SK-N-SH treated with all-trans-retinoic acid at 6 μM for 48 hours (cell line): ENCODE data around the gene RERE.

Experiments
- ATAC-seq: fragments of 200-7000 bp; cut with Tn5 transposase; 3 replicates; pipeline ENCODE4 v1.9.1; 2020; ENCODE audit warnings: mild to moderate bottlenecking, moderate library complexity
- ARNTL ChIP-seq: fragments of 450-650 bp; formaldehyde crosslinking; IDR thresholded peaks from 2 replicates; pipeline ENCODE4 v1.5.0; 2020; ENCODE audit warnings: low read depth, mild to moderate bottlenecking, moderate library complexity, borderline replicate concordance
- BACH2 ChIP-seq: fragments of 250-450 bp; sonication (Bioruptor Pico); IDR thresholded peaks from 2 replicates; pipeline ENCODE4 v1.9.0; 2021; ENCODE audit warnings: mild to moderate bottlenecking, borderline replicate concordance
- CSDC2 ChIP-seq: fragments of 250-450 bp; sonication (Bioruptor Pico); IDR thresholded peaks from 2 replicates; pipeline ENCODE4 v1.5.0; 2020; ENCODE audit warnings: mild to moderate bottlenecking, moderate library complexity
- ESRRG ChIP-seq: fragments of 250-450 bp; sonication (Bioruptor Pico); IDR thresholded peaks from 2 replicates; pipeline ENCODE4 v1.6.1; 2021; ENCODE audit warnings: mild to moderate bottlenecking
- GLIS3 ChIP-seq: fragments of 250-450 bp; sonication (Bioruptor Pico); IDR thresholded peaks from 2 replicates; pipeline ENCODE4 v1.5.0; 2020; ENCODE audit warnings: mild to moderate bottlenecking, moderate library complexity
- ISL1 ChIP-seq: fragments of 250-450 bp; sonication (Bioruptor Pico); IDR thresholded peaks from 2 replicates; pipeline ENCODE4 v2.1.2; 2022; ENCODE audit warnings: mild to moderate bottlenecking, moderate library complexity
- OSR1 ChIP-seq: fragments of 250-450 bp; sonication (Bioruptor Pico); IDR thresholded peaks from 2 replicates; pipeline ENCODE4 v1.8.0; 2022; ENCODE audit warnings: moderate library complexity, mild to moderate bottlenecking, inconsistent platforms
- PPARA ChIP-seq: fragments of 250-450 bp; sonication (Bioruptor Pico); IDR thresholded peaks from 2 replicates; pipeline ENCODE4 v1.5.0; 2020; ENCODE audit warnings: mild to moderate bottlenecking, borderline replicate concordance
- SNAI2 ChIP-seq: fragments of 250-450 bp; sonication (Bioruptor Pico); IDR thresholded peaks from 2 replicates; pipeline ENCODE4 v1.5.0; 2020; ENCODE audit warnings: mild to moderate bottlenecking, moderate library complexity
- TCF4 ChIP-seq: fragments of 250-450 bp; sonication (Bioruptor Pico); IDR thresholded peaks from 2 replicates; pipeline ENCODE4 v1.8.0; 2021; ENCODE audit warnings: mild to moderate bottlenecking, moderate library complexity, borderline replicate concordance
- TOX ChIP-seq: fragments of 250-450 bp; sonication (Bioruptor Pico); IDR thresholded peaks from 2 replicates; pipeline ENCODE4 v1.8.0; 2021; ENCODE audit warnings: mild to moderate bottlenecking, moderate library complexity, borderline replicate concordance
- ZC3H10 ChIP-seq: fragments of 250-450 bp; sonication (Bioruptor Pico); IDR thresholded peaks from 2 replicates; pipeline ENCODE4 v1.5.1; 2021; ENCODE audit warnings: mild to moderate bottlenecking, moderate library complexity
- ZNF565 ChIP-seq: fragments of 450-650 bp; formaldehyde crosslinking; conservative IDR thresholded peaks from 2 replicates; pipeline ENCODE4 v1.5.0; 2020; ENCODE audit warnings: low read depth, mild to moderate bottlenecking, moderate library complexity
- ZNF70 ChIP-seq: fragments of 450-650 bp; formaldehyde crosslinking; IDR thresholded peaks from 2 replicates; pipeline ENCODE4 v1.5.0; 2020; ENCODE audit warnings: mild to moderate bottlenecking, moderate library complexity
- ZNF8 ChIP-seq: fragments of 450-650 bp; formaldehyde crosslinking; IDR thresholded peaks from 2 replicates; pipeline ENCODE4 v1.5.0; 2020; ENCODE audit warnings: mild to moderate bottlenecking, moderate library complexity
- TF ChIP-seq, protein P1 (sequence below): fragments of 250-450 bp; sonication (Bioruptor Pico); IDR thresholded peaks from 2 replicates; pipeline ENCODE4 v1.5.1; 2021; ENCODE audit warnings: mild to moderate bottlenecking, moderate library complexity
- TF ChIP-seq, protein P2 (sequence below): fragments of 250-450 bp; sonication (Bioruptor Pico); IDR thresholded peaks from 2 replicates; pipeline ENCODE4 v1.5.0; 2020; ENCODE audit warnings: mild to moderate bottlenecking, moderate library complexity
- TF ChIP-seq, protein P3 (sequence below): fragments of 250-450 bp; sonication (Bioruptor Pico); IDR thresholded peaks from 2 replicates; pipeline ENCODE4 v1.5.1; 2020; ENCODE audit warnings: low read depth, mild to moderate bottlenecking, moderate library complexity
- TF ChIP-seq, protein P4 (sequence below): fragments of 250-450 bp; sonication (Bioruptor Pico); IDR thresholded peaks from 2 replicates; pipeline ENCODE4 v1.8.0; 2020; ENCODE audit warnings: mild to moderate bottlenecking, moderate library complexity, borderline replicate concordance

The RERE gene

DNA sequence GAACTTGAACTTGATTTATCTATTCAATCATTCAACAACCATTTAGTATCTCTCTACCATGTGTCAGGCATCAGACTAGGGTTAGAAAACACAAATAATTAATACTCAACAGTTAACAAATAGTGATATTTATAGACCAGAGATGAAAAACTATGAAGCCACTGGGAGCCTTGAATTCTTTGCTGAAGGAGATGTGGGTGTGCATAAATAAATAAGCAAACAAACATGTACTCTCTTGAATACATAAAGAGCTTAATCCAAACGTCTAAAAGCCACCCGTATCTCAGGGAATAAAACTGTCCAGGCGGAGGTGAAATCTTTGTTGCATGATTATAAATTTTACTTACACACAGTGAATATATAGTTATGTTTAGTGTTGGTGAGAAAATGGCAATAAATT is 333.9 kb downstream of the RERE start:
- ATAC-seq, result no peak
- TF ChIP-seq ZNF8 (CRISPR knock-in tag) (no peak), ARNTL (CRISPR knock-in tag) (no peak), PPARA (CRISPR knock-in tag) (no peak), SNAI2 (CRISPR knock-in tag) (no peak), ZC3H10 (CRISPR knock-in tag) (no peak)
- TF ChIP-seq, protein P1, sequence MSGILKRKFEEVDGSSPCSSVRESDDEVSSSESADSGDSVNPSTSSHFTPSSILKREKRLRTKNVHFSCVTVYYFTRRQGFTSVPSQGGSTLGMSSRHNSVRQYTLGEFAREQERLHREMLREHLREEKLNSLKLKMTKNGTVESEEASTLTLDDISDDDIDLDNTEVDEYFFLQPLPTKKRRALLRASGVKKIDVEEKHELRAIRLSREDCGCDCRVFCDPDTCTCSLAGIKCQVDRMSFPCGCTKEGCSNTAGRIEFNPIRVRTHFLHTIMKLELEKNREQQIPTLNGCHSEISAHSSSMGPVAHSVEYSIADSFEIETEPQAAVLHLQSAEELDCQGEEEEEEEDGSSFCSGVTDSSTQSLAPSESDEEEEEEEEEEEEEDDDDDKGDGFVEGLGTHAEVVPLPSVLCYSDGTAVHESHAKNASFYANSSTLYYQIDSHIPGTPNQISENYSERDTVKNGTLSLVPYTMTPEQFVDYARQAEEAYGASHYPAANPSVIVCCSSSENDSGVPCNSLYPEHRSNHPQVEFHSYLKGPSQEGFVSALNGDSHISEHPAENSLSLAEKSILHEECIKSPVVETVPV (CRISPR knock-in tag), result no peak
- TF ChIP-seq, protein P2, sequence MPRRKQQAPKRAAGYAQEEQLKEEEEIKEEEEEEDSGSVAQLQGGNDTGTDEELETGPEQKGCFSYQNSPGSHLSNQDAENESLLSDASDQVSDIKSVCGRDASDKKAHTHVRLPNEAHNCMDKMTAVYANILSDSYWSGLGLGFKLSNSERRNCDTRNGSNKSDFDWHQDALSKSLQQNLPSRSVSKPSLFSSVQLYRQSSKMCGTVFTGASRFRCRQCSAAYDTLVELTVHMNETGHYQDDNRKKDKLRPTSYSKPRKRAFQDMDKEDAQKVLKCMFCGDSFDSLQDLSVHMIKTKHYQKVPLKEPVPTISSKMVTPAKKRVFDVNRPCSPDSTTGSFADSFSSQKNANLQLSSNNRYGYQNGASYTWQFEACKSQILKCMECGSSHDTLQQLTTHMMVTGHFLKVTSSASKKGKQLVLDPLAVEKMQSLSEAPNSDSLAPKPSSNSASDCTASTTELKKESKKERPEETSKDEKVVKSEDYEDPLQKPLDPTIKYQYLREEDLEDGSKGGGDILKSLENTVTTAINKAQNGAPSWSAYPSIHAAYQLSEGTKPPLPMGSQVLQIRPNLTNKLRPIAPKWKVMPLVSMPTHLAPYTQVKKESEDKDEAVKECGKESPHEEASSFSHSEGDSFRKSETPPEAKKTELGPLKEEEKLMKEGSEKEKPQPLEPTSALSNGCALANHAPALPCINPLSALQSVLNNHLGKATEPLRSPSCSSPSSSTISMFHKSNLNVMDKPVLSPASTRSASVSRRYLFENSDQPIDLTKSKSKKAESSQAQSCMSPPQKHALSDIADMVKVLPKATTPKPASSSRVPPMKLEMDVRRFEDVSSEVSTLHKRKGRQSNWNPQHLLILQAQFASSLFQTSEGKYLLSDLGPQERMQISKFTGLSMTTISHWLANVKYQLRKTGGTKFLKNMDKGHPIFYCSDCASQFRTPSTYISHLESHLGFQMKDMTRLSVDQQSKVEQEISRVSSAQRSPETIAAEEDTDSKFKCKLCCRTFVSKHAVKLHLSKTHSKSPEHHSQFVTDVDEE (CRISPR knock-in tag), result no peak

DNA sequence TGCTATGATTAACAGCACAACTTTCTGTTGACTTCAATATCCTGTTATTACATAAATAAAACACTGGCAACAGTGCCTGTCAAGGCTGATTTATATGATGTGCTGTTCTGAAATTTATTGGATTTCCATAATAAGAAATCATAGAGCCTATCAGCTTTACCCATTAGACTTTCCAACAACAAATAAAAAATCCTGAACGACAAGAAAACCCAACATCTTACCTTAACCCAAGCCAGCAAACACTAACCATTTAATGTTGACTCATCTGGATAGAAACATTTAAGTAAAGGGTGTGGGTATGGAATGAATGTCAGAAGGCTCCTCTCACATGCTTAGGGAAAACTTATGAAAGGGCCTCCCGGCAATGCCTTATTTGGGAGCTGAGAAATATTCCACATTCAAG is 334.5 kb downstream of the RERE start:
- peak; percentile 55 for ATAC-seq
- TF ChIP-seq ZNF565 (CRISPR knock-in tag), result no peak
- TF ChIP-seq ZNF70, result no peak
- no peak for TF ChIP-seq PPARA (CRISPR knock-in tag)
- peak; percentile 75; the same call in 1 of the 2 replicates for TF ChIP-seq TOX (CRISPR knock-in tag)
- no peak for TF ChIP-seq CSDC2
- TF ChIP-seq, all 23 proteins: peak for 1

DNA sequence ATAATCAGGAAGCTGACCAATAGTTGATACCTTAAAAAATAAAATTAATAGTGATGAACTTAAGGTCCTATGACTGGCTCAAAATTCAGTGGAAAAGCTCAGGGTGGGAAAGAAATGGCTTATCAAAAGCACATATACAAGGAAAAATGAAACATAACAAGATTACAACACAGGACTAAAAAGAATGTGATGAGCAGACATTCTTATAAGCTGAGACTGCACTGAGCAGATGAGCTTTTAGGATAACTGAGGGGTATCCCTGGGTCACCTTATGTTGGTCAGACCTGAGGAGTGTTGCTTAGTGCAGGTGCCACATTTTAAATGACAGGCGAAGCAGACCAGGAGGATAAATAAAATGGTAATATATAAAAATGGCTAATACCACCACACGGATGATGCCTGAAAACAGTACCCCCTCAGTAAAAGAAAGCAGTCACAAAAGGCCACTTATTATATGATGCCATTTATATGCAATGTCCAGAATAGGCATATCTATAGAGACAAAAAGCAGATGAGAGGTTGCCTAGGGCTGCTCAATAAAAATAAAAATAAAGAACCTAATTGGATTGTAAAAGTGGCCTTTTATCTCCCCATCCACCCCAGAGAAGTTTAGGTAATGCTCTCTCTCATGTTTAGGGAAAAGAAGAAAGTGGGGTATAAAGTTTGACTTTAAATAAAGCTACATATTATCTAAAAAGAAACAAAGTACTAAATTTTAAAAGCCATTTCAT is 335.6 kb downstream of the RERE start:
- no peak for ATAC-seq
- TF ChIP-seq ESRRG (CRISPR knock-in tag) (no peak), ISL1 (0 out of 2 replicates have a peak, but pooled peaks have one; percentile 27)

DNA sequence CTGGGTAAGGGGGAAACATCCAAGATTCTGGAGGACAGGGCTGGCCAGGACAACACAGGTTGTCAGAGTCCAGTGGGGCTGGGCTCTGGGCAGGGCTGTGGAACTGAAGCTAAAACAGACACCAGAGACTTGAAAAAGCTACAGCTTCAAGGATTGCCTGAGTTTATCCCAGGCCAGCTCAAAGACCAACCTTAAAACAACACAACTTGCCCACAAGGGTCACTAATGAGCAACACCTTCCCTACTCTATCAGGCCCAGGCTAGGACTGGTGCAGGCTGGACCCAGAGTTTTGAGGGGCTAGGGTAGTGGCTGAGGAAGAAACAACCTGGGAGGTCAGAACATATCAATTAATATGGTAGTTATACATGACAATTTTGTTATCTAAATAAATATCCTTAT is 338.9 kb downstream of the RERE start:
- TF ChIP-seq, protein P3, sequence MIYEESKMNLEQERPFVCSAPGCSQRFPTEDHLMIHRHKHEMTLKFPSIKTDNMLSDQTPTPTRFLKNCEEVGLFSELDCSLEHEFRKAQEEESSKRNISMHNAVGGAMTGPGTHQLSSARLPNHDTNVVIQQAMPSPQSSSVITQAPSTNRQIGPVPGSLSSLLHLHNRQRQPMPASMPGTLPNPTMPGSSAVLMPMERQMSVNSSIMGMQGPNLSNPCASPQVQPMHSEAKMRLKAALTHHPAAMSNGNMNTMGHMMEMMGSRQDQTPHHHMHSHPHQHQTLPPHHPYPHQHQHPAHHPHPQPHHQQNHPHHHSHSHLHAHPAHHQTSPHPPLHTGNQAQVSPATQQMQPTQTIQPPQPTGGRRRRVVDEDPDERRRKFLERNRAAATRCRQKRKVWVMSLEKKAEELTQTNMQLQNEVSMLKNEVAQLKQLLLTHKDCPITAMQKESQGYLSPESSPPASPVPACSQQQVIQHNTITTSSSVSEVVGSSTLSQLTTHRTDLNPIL, result no peak
- TF ChIP-seq, protein P4, sequence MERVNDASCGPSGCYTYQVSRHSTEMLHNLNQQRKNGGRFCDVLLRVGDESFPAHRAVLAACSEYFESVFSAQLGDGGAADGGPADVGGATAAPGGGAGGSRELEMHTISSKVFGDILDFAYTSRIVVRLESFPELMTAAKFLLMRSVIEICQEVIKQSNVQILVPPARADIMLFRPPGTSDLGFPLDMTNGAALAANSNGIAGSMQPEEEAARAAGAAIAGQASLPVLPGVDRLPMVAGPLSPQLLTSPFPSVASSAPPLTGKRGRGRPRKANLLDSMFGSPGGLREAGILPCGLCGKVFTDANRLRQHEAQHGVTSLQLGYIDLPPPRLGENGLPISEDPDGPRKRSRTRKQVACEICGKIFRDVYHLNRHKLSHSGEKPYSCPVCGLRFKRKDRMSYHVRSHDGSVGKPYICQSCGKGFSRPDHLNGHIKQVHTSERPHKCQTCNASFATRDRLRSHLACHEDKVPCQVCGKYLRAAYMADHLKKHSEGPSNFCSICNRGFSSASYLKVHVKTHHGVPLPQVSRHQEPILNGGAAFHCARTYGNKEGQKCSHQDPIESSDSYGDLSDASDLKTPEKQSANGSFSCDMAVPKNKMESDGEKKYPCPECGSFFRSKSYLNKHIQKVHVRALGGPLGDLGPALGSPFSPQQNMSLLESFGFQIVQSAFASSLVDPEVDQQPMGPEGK (CRISPR knock-in tag), result no peak
- TF ChIP-seq ARNTL (CRISPR knock-in tag) (no peak), TCF4 (no peak), ISL1 (no peak), OSR1 (no peak), SNAI2 (CRISPR knock-in tag) (no peak), ZNF8 (CRISPR knock-in tag) (no peak), BACH2 (CRISPR knock-in tag) (no peak), GLIS3 (CRISPR knock-in tag) (no peak), ESRRG (CRISPR knock-in tag) (no peak)
- TF ChIP-seq, protein P1 (CRISPR knock-in tag), result no peak
- ATAC-seq, result no peak
